Lower leg skin (tissue), 4 donors: Measurements from ENCODE around the gene LACC1. TPM values are rescaled to one million over a fixed set of nuclear protein-coding genes. Genes with fewer than 3 reads are reported as not detected.

ENCODE experiments used
- DNase-seq, 2 donors: peaks; one replicate each; pipeline ENCODE4 v3.0.0-alpha.2; 2019; ENCODE audit warnings: low spot score in 2 of 2
- H3K4me3 ChIP-seq: fragments of 200-600 bp; sonication (generic); 2 replicates; pipeline ENCODE4 v1.5.1; 2017; ENCODE audit warnings: mild to moderate bottlenecking, low read depth; ENCODE audit not compliant: poor library complexity, severe bottlenecking
- POLR2A ChIP-seq, 2 donors: fragments of 450-650 bp; IDR thresholded peaks; one replicate each; pipeline ENCODE4 v1.6.1; 2016 to 2017; ENCODE audit warnings: antibody characterized with exemption in 2 of 2, mild to moderate bottlenecking in 1 of 2, moderate library complexity in 1 of 2
- WGBS, 2 donors: methylation state at CpG; one replicate each; pipeline ENCODE4 v1.1.5; 2018; 5-methylcytosine and 5-hydroxymethylcytosine counted together
- intact Hi-C: fragments of 100-400 bp; cut with DNase I; formaldehyde crosslinking; loops from one replicate; pipeline ENCODE4 v1.15.0; 2023; ENCODE audit warnings: low total_unique reads
- total RNA-seq, 4 donors: library from RNA; depleted of rRNA; stranded (reverse); fragments of >200 nt; gene quantifications; one replicate each; pipeline ENCODE4 v1.1.0, GENCODE V29; 2016
- TF ChIP-seq, protein P1 (sequence below), 3 donors: fragments of 450-650 bp; IDR thresholded peaks; one replicate each; pipeline ENCODE4 v1.5.1; 2016; ENCODE audit warnings: antibody characterized with exemption in 3 of 3, mild to moderate bottlenecking in 3 of 3, moderate library complexity in 2 of 3

LACC1 gene
- total RNA-seq, 4 donors from 2014 or later = 2.7 to 6.8 (median 4.3) TPM

DNA sequence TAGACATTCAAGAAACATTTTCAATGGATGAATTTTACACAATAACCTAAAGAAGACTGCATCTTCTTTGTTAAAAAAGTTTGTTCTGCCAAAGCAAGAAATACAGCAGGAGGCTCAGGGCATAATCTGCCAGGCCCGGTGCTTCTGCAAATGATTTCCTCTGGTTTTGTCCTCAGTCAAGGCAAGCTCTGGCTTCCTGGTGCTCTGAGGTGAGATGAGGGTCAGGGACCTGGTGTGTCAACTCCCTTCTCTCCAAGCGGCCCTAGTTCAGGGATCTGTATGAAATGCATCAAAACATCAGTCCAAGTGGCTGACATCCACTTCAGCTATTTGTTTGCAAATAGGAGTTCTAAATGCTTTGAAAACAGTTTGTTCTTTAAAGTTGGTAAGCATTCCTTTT, 31.6 kb downstream of the LACC1 start:
- H3K4me3 ChIP-seq = no peak overlapping the region
- WGBS, 2 donors = 67 to 75% methylated on average over 2 of the region's 2 CpGs
- TF ChIP-seq, protein P1, sequence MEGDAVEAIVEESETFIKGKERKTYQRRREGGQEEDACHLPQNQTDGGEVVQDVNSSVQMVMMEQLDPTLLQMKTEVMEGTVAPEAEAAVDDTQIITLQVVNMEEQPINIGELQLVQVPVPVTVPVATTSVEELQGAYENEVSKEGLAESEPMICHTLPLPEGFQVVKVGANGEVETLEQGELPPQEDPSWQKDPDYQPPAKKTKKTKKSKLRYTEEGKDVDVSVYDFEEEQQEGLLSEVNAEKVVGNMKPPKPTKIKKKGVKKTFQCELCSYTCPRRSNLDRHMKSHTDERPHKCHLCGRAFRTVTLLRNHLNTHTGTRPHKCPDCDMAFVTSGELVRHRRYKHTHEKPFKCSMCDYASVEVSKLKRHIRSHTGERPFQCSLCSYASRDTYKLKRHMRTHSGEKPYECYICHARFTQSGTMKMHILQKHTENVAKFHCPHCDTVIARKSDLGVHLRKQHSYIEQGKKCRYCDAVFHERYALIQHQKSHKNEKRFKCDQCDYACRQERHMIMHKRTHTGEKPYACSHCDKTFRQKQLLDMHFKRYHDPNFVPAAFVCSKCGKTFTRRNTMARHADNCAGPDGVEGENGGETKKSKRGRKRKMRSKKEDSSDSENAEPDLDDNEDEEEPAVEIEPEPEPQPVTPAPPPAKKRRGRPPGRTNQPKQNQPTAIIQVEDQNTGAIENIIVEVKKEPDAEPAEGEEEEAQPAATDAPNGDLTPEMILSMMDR (IDR thresholded peaks at IDR 0.05) = no peak
- no peak for TF ChIP-seq POLR2A (IDR thresholded peaks at IDR 0.05)
- intact Hi-C loops = no loop called here
- DNase-seq = no peak

DNA sequence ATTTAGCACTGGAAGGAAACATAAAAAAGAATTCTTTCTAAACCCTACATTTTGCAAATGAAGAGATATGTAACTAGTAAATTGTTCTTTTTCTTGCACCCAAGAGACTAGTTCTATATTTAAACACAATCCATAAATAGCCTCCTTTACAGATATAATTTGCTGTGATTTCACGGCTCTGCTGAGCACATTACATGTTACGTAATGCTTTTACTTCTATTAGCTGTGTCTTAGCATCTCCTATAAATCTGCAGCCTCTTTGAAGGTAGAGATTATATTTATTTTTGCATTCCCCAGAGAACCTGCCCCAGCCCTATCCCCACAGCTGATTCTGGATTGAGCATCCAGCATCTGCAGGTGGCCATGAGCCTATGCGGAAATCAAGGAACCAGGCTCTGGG, 32.2 kb downstream of the LACC1 start:
- intact Hi-C loops = no loop called here

DNA sequence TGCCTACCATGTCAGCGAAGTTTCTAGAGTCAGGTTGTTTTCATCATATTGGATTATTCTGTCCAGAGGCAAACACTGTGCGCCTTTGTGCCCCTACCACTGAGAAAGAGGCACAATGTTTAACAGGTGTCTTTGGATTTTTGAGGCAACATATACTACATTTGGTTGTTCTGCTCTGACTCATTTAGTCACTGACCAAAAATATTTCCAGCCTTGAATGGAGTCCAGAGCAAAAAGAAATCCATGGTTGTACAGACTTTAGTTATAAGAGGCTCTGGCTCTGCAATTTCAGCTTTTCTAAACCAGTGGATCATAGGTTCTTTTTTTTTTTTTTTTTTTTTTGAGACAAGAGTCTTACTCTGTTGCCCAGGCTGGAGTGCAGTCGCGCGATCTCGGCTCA, 35.7 kb downstream of the LACC1 start:
- TF ChIP-seq POLR2A (IDR thresholded peaks at IDR 0.05) = no peak
- TF ChIP-seq, protein P1 (IDR thresholded peaks at IDR 0.05) = no peak
- intact Hi-C loops = no loop called here
- DNase-seq = no peak
- 76 to 80% methylated on average over 6 of the region's 6 CpGs for WGBS, 2 donors
- no peak overlapping the region for H3K4me3 ChIP-seq

More for the DNA sequence above, 32.2 kb downstream of the LACC1 start:
- 78 to 86% methylated on average over 3 of the region's 3 CpGs for WGBS, 2 donors
- H3K4me3 ChIP-seq = no peak overlapping the region
- no peak for DNase-seq
- TF ChIP-seq POLR2A (IDR thresholded peaks at IDR 0.05) = no peak
- TF ChIP-seq, protein P1 (IDR thresholded peaks at IDR 0.05) = no peak

DNA sequence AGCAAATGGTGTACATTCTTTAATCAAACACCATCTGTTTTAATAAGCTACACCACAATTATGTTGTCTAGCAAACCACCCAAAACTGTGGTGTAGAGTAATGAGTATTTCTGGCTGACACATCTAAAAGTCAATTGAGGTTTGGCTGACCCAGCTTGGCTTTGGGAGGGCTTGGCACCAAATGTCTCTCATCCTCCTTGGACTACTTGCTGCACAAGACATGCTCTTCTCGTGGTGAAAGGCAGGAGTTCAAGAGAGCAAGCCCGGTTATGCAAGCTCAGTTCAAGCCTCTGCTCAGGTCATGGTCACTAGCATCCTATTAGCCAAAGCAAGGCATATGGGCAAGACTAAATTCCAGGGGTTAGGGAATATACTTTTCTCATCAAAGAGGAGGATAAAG, 37.1 kb downstream of the LACC1 start:
- no peak for DNase-seq
- intact Hi-C loops = no loop called here
- WGBS, 2 donors = 21 to 50% methylated on average over 2 of the region's 2 CpGs
- no peak for TF ChIP-seq POLR2A (IDR thresholded peaks at IDR 0.05)
- TF ChIP-seq, protein P1 (IDR thresholded peaks at IDR 0.05) = no peak
- H3K4me3 ChIP-seq = no peak overlapping the region

DNA sequence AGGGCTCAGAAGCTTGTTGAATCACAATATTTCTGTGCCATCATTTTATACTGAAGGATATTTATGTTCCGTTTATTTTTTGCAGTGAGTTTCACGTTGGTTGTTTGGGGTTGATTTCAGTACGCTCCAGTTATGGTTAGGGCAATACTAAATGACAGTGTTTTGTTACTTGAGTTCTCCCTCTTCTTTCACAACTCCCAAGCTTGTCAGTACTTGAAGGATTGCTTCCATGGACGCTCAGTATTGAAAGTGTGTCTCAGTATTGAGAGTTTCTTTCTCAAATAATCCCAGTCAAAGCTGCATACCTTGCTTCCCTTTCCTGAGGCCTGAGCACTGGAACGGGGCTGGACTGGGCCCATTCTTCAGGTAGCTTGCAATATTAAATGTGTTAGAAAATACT, 38.9 kb downstream of the LACC1 start:
- H3K4me3 ChIP-seq = no peak overlapping the region
- WGBS, 2 donors = 57 to 61% methylated on average over 5 of the region's 5 CpGs
- intact Hi-C loops = no loop called here
- no peak for DNase-seq
- TF ChIP-seq, protein P1 (IDR thresholded peaks at IDR 0.05) = no peak
- no peak for TF ChIP-seq POLR2A (IDR thresholded peaks at IDR 0.05)

DNA sequence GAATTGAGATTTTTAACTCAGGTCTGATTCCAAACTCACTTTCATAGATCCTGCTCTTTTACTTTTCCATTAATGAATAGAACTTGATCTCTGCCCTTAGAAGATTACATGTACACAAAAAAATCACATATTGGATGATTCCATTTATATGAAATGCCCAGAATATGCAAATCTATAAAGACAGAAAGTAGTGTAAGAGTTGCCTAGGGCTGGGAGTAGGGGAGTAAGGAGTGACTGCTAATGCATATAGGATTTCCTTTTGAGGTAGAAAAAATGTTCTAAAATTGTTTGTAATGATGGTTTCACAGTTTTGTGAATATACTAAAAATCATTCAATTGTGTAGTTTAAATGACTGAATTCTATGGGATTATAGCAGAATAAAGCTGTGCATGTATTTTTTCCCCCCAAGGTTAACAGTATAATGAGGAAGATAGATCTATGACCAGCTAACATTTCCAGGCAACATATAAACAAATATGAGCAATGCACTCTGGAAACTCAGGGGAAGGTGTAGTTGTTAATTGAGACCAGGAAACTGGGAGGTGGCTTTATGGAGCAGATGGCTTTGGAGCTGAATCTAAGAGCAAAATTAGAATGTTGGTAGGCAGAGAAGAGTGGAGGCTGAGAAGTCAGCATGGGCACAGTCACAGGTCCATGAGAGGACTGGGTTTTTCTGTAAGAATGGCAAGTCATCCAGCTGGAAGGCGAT, 41.4 kb downstream of the LACC1 start:
- H3K4me3 ChIP-seq = no peak overlapping the region
- 100% methylated on average over 1 of the region's 1 CpG for WGBS, 2 donors
- no peak for TF ChIP-seq POLR2A (IDR thresholded peaks at IDR 0.05)
- TF ChIP-seq, protein P1 (IDR thresholded peaks at IDR 0.05) = no peak
- DNase-seq = no peak
- intact Hi-C loops = no loop called here
